Cardiac muscle cell (in vitro differentiated cells and primary cell): ENCODE results near the gene LECT2. TPM values are rescaled to one million over a fixed set of nuclear protein-coding genes. Genes with fewer than 3 reads are reported as not detected.

Experiments
- DNase-seq, 2 donors: peaks; one replicate each; pipeline versions ENCODE4 v3.0.0 to v3.0.0-alpha.2; 2010 to 2017; ENCODE audit warnings: low read depth in 1 of 2, low spot score in 1 of 2
- H3K27ac ChIP-seq: fragments of 200-600 bp; sonication (generic); 2 replicates; pipeline ENCODE4 v1.5.1; 2016
- H3K27me3 ChIP-seq: fragments of 200-600 bp; sonication (generic); 2 replicates; pipeline ENCODE4 v1.6.0; 2016; ENCODE audit warnings: control low read depth
- H3K36me3 ChIP-seq: fragments of 200-600 bp; sonication (generic); 2 replicates; pipeline ENCODE4 v1.5.1; 2016; ENCODE audit warnings: control low read depth
- H3K4me1 ChIP-seq: fragments of 200-600 bp; sonication (generic); 2 replicates; pipeline ENCODE4 v1.8.1; 2017; ENCODE audit warnings: low read depth, mild to moderate bottlenecking, mixed run types
- H3K4me3 ChIP-seq: fragments of 200-600 bp; sonication (generic); 2 replicates; pipeline ENCODE4 v1.5.1; 2016; ENCODE audit warnings: mild to moderate bottlenecking
- H3K9me3 ChIP-seq: fragments of 200-600 bp; sonication (generic); 2 replicates; pipeline ENCODE4 v1.5.1; 2017; ENCODE audit warnings: low read depth, mild to moderate bottlenecking, control low read depth
- CTCF ChIP-seq: IDR thresholded peaks from 2 replicates; pipeline ENCODE4 v1.5.1; 2012; ENCODE audit warnings: low read depth, mild to moderate bottlenecking, low read length
- polyA plus RNA-seq: library from polyadenylated mRNA; unstranded; fragments of >200 nt; fragmentation: Nextera tagmentation; extraction: Ambion mirVana; gene quantifications from 2 replicates; pipeline ENCODE4 v1.2.1, GENCODE V29; 2016
- total RNA-seq: library from RNA; depleted of rRNA; stranded (reverse); fragments of >200 nt; gene quantifications from 2 replicates; pipeline ENCODE4 v1.2.3, GENCODE V29; 2016

Gene LECT2
- total and polyA plus RNA-seq, 2 experiments from 2014 or later: not detected

- Histone ChIP-seq H3K27me3 (peaks cover 3% of the 10 kb centered on the region), H3K27ac (no peak overlapping the region), H3K36me3 (no peaks in the 10 kb centered on the region), H3K9me3 (no peaks in the 10 kb centered on the region), H3K4me3 (no peak overlapping the region), H3K4me1 (no peaks in the 10 kb centered on the region)
- no peak for TF ChIP-seq CTCF
- DNase-seq: peak in 1 of 2 donors; percentile 66
These were observed 44.8 kb upstream of the LECT2 start for GRCh38 chr5:135999406-136000139.

GRCh38 chr5:135998889-135999288 lies 44.1 kb upstream of the LECT2 start:
- H3K4me3 ChIP-seq: no peak overlapping the region
- no peaks in the 10 kb centered on the region for H3K36me3 ChIP-seq
- H3K27me3 ChIP-seq: peaks cover 3% of the 10 kb centered on the region
- TF ChIP-seq CTCF: no peak
- no peaks in the 10 kb centered on the region for H3K9me3 ChIP-seq
- no peaks in the 10 kb centered on the region for H3K4me1 ChIP-seq
- no peak for DNase-seq
- H3K27ac ChIP-seq: no peak overlapping the region

- Histone ChIP-seq H3K27me3 (peaks cover 3% of the 10 kb centered on the region), H3K4me1 (no peaks in the 10 kb centered on the region), H3K36me3 (no peaks in the 10 kb centered on the region), H3K4me3 (no peak overlapping the region), H3K9me3 (no peaks in the 10 kb centered on the region), H3K27ac (no peak overlapping the region)
- TF ChIP-seq CTCF: no peak
- no peak for DNase-seq
These were observed 43.0 kb upstream of the LECT2 start for GRCh38 chr5:135997673-135998335.

- Histone ChIP-seq H3K27me3 (peaks cover 3% of the 10 kb centered on the region), H3K4me1 (no peaks in the 10 kb centered on the region), H3K9me3 (no peaks in the 10 kb centered on the region), H3K36me3 (no peaks in the 10 kb centered on the region), H3K27ac (no peak overlapping the region), H3K4me3 (no peak overlapping the region)
- DNase-seq: no peak
- no peak for TF ChIP-seq CTCF
These were observed 41.8 kb upstream of the LECT2 start for GRCh38 chr5:135996611-135997010.

- no peak overlapping the region for H3K27ac ChIP-seq
- no peaks in the 10 kb centered on the region for H3K9me3 ChIP-seq
- H3K27me3 ChIP-seq: peaks cover 3% of the 10 kb centered on the region
- no peaks in the 10 kb centered on the region for H3K4me1 ChIP-seq
- no peak overlapping the region for H3K4me3 ChIP-seq
- DNase-seq: no peak
- no peaks in the 10 kb centered on the region for H3K36me3 ChIP-seq
- no peak for TF ChIP-seq CTCF
These were observed 41.2 kb upstream of the LECT2 start for GRCh38 chr5:135995976-135996375.
